NCI-H128 (cell line): ENCODE results near the gene RXFP2.

Source experiments
- DNase-seq: peaks from one replicate; lab custom pipeline; 2025; ENCODE audit not compliant: unreplicated experiment; lab: John Stamatoyannopoulos, UW

RXFP2 gene

GRCh38 chr13:31767175-31767900 is 28.0 kb downstream of the RXFP2 start:
- DNase-seq = no peak

- no peak for DNase-seq
Measured at GRCh38 chr13:31768351-31768750, 29.0 kb downstream of the RXFP2 start.

GRCh38 chr13:31769575-31769974 is 30.2 kb downstream of the RXFP2 start:
- DNase-seq = no peak

- DNase-seq = no peak
Measured at GRCh38 chr13:31772231-31772630, 32.9 kb downstream of the RXFP2 start.

GRCh38 chr13:31773538-31773937 is 34.2 kb downstream of the RXFP2 start:
- DNase-seq = no peak

GRCh38 chr13:31774186-31774750 is 34.9 kb downstream of the RXFP2 start:
- DNase-seq = no peak

- no peak for DNase-seq
Measured at GRCh38 chr13:31775148-31775547, 35.8 kb downstream of the RXFP2 start.

- DNase-seq = no peak
Measured at GRCh38 chr13:31775686-31776085, 36.4 kb downstream of the RXFP2 start.

- DNase-seq = no peak
Measured at GRCh38 chr13:31781064-31781463, 41.7 kb downstream of the RXFP2 start.

GRCh38 chr13:31786011-31786410 is 46.7 kb downstream of the RXFP2 start:
- no peak for DNase-seq

- no peak for DNase-seq
Measured at GRCh38 chr13:31790992-31791391, 51.7 kb downstream of the RXFP2 start.

GRCh38 chr13:31793246-31793645 is 53.9 kb downstream of the RXFP2 start:
- DNase-seq = no peak

- DNase-seq = no peak
Measured at GRCh38 chr13:31794452-31794851, 55.1 kb downstream of the RXFP2 start.

GRCh38 chr13:31797154-31797775 is 57.9 kb downstream of the RXFP2 start:
- DNase-seq = no peak

GRCh38 chr13:31798189-31798588 is 58.9 kb downstream of the RXFP2 start:
- DNase-seq = no peak

GRCh38 chr13:31801088-31801487 is 61.8 kb downstream of the RXFP2 start:
- no peak for DNase-seq

GRCh38 chr13:31803311-31803710 is 64.0 kb downstream of the RXFP2 start:
- no peak for DNase-seq

- no peak for DNase-seq
Measured at GRCh38 chr13:31805841-31806240, 66.5 kb downstream of the RXFP2 start.

GRCh38 chr13:31807090-31807541 is 67.8 kb downstream of the RXFP2 start:
- DNase-seq = no peak

GRCh38 chr13:31814536-31814935 is 75.2 kb downstream of the RXFP2 start:
- DNase-seq = no peak

- no peak for DNase-seq
Measured at GRCh38 chr13:31815361-31816144, 76.2 kb downstream of the RXFP2 start.

- DNase-seq = no peak
Measured at GRCh38 chr13:31818236-31818635, 78.9 kb downstream of the RXFP2 start.
